PC-9 (cell line): ENCODE results near the gene ZNF260. TPM values are rescaled to one million over a fixed set of nuclear protein-coding genes. Genes with fewer than 3 reads are reported as not detected.

Source experiments
- BruUV-seq: library from RNA; stranded (reverse); fragments of 400-500 nt; replicated peaks from 2 replicates; lab custom pipeline; 2021; lab: Mats Ljungman, UMichigan
- CTCF ChIA-PET: fragments of 300-600 bp; sonication (Branson Sonifier 250); formaldehyde crosslinking; loops from one replicate; lab custom pipeline; 2022; ENCODE audit warnings: antibody characterized with exemption; lab: Charles Lee
- POLR2A ChIA-PET: fragments of 300-600 bp; sonication (Branson Sonifier 250); formaldehyde crosslinking; loops from one replicate; lab custom pipeline; 2022; ENCODE audit warnings: antibody characterized with exemption; ENCODE audit not compliant: unreplicated experiment; lab: Charles Lee
- DNase-seq, 2 experiments: peaks; one replicate each; pipeline versions ENCODE4 v3.0.0 to v3.0.0-alpha.2; 2015 to 2022; ENCODE audit warnings: mixed read lengths in 1 of 2
- H2AFZ ChIP-seq: fragments of 200-600 bp; sonication (generic); 2 replicates; pipeline ENCODE4 v1.8.1; 2017; ENCODE audit warnings: antibody characterized with exemption
- H3F3A ChIP-seq: fragments of 200-600 bp; sonication (generic); 2 replicates; pipeline ENCODE4 v1.8.1; 2017; ENCODE audit warnings: antibody characterized with exemption, mild to moderate bottlenecking, low read depth; ENCODE audit not compliant: insufficient read depth
- H3K27ac ChIP-seq: fragments of 200-600 bp; sonication (generic); 2 replicates; pipeline ENCODE4 v1.6.1; 2016; ENCODE audit warnings: mixed run types
- H3K27me3 ChIP-seq: fragments of 200-600 bp; sonication (generic); 2 replicates; pipeline ENCODE4 v1.6.1; 2016; ENCODE audit warnings: low read depth, mixed run types; ENCODE audit not compliant: insufficient read depth
- H3K36me3 ChIP-seq: fragments of 200-600 bp; sonication (generic); 2 replicates; pipeline ENCODE4 v1.6.1; 2016; ENCODE audit warnings: low read depth, mixed run types
- H3K4me1 ChIP-seq: fragments of 200-600 bp; sonication (generic); replicated peaks from 2 replicates; pipeline ENCODE4 v1.6.1; 2016; ENCODE audit warnings: mixed run types; ENCODE audit not compliant: insufficient read depth
- H3K4me2 ChIP-seq: fragments of 200-600 bp; sonication (generic); 2 replicates; pipeline ENCODE4 v1.6.1; 2017; ENCODE audit warnings: mixed run types
- H3K4me3 ChIP-seq: fragments of 200-600 bp; sonication (generic); 2 replicates; pipeline ENCODE4 v1.6.1; 2016; ENCODE audit warnings: mixed run types
- H3K79me2 ChIP-seq: fragments of 200-600 bp; sonication (generic); 2 replicates; pipeline ENCODE4 v1.6.1; 2017; ENCODE audit warnings: low read depth, mixed run types
- H3K9me2 ChIP-seq: fragments of 200-600 bp; sonication (generic); 2 replicates; pipeline ENCODE4 v1.8.1; 2017; ENCODE audit warnings: mild to moderate bottlenecking; ENCODE audit not compliant: insufficient read depth
- H3K9me3 ChIP-seq: fragments of 200-600 bp; sonication (generic); 2 replicates; pipeline ENCODE4 v1.8.1; 2016; ENCODE audit warnings: low read depth; ENCODE audit not compliant: insufficient read depth
- H4K20me1 ChIP-seq: fragments of 200-600 bp; sonication (generic); 2 replicates; pipeline ENCODE4 v1.8.1; 2017; ENCODE audit not compliant: insufficient read depth
- EZH2 ChIP-seq: fragments of 200-600 bp; sonication (generic); IDR thresholded peaks from 2 replicates; pipeline ENCODE4 v1.8.0; 2017; ENCODE audit warnings: antibody characterized with exemption, low read depth
- intact Hi-C: fragments of 100-400 bp; cut with micrococcal nuclease; formaldehyde crosslinking; loops from one replicate; pipeline ENCODE4 v1.10.0; 2022; ENCODE audit not compliant: unreplicated experiment
- total RNA-seq: library from RNA; stranded (reverse); gene quantifications from 2 replicates; pipeline ENCODE4 v1.2.3, GENCODE V29; 2021
- TF ChIP-seq, protein P1 (sequence below): fragments of 200-600 bp; sonication (generic); conservative IDR thresholded peaks from 2 replicates; pipeline ENCODE4 v1.6.1; 2017; ENCODE audit warnings: mixed run types, antibody characterized with exemption, mild to moderate bottlenecking, moderate library complexity

The ZNF260 gene
- total RNA-seq, 1 experiment from 2014 or later: 10.6 TPM

DNA sequence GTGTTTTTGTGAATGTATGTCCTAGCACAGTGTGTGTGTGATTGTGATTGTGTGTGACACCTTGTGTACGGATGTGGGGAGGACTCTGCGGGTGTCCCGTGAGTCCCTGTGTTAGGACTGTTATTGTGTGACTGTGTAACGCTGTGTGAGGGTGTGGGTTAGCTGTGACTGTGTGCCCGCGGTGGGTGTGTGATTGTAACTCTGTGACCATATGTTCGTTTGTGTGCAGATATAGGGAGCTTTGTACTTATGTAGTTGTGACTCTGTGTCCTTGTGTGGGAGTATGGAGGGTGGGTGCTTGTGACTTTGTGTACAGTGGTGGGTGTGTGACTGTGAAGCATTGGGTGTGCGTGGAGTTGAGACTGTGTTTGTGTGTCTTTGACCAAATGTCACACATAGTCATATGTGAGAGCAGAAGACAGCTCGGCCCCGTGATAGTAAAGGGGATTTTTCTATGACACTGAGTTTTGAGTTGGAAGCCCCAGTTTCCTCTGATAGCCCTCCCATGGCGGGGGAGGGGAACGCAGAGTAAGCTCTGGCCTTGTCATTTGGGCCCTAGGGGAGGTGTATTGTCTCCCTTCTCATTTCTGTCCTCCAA is 949 bp upstream of the ZNF260 start:
- Histone ChIP-seq H3K4me1 (peaks cover 6% of the 10 kb centered on the region; the same call in 1 of the 2 replicates), H2AFZ (peak overlapping the region; percentile 96), H3K79me2 (peaks cover 41% of the 10 kb centered on the region), H3K9me2 (no peaks in the 10 kb centered on the region), H3K27ac (no peak overlapping the region), H3K27me3 (no peaks in the 10 kb centered on the region), H3K4me2 (peak overlapping the region; percentile 83), H3K36me3 (peaks cover 23% of the 10 kb centered on the region), H3K4me3 (peak overlapping the region; percentile 80), H4K20me1 (no peaks in the 10 kb centered on the region), H3F3A (no peaks in the 10 kb centered on the region), H3K9me3 (peaks cover 49% of the 10 kb centered on the region)
- no peak for TF ChIP-seq EZH2
- TF ChIP-seq, protein P1, sequence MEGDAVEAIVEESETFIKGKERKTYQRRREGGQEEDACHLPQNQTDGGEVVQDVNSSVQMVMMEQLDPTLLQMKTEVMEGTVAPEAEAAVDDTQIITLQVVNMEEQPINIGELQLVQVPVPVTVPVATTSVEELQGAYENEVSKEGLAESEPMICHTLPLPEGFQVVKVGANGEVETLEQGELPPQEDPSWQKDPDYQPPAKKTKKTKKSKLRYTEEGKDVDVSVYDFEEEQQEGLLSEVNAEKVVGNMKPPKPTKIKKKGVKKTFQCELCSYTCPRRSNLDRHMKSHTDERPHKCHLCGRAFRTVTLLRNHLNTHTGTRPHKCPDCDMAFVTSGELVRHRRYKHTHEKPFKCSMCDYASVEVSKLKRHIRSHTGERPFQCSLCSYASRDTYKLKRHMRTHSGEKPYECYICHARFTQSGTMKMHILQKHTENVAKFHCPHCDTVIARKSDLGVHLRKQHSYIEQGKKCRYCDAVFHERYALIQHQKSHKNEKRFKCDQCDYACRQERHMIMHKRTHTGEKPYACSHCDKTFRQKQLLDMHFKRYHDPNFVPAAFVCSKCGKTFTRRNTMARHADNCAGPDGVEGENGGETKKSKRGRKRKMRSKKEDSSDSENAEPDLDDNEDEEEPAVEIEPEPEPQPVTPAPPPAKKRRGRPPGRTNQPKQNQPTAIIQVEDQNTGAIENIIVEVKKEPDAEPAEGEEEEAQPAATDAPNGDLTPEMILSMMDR: no peak
- ChIA-PET CTCF (no interaction called here), POLR2A (interaction anchor here (0.7 to 0.8 kb wide), 3 partner anchors 44 to 538 kb away, joined by 4 to 8 read pairs (median 4); partner anchors contain the start of gene ZNF529)
- no TSS peak for BruUV-seq
- DNase-seq: no peak
- intact Hi-C loops: loop anchor here (1.0 to 2.0 kb wide), 6 partner anchors 40 to 321 kb away; partner anchors contain the start of genes ZNF146, ZNF345, ZNF529 and ZNF566

DNA sequence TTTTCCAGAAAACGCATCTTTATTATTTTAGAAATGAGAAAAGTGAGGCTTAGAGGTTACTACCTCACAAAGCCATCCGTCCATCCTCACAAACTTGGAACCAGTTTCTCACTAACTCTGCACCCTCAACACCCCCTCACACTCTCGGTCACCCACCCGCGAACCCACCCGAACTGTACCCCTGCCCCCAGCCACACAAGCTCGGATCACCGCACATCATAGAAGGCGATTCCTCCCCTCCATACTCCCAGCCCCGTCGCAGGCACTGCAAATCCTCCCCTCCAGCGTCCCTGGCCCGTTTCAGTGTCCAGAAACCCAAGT is 238 bp downstream of the ZNF260 start:
- CTCF ChIA-PET: interaction anchor here (0.6 to 0.7 kb wide), 2 partner anchors 20 to 109 kb away, joined by 3 to 9 read pairs; no protein-coding TSS in a partner anchor
- Histone ChIP-seq H3K9me2 (no peaks in the 10 kb centered on the region), H3K4me2 (peak overlapping the region; percentile 83), H3F3A (no peaks in the 10 kb centered on the region), H3K27ac (peak overlapping the region; percentile 74), H3K79me2 (peaks cover 41% of the 10 kb centered on the region), H4K20me1 (no peaks in the 10 kb centered on the region), H3K4me1 (peaks cover 6% of the 10 kb centered on the region; the same call in 1 of the 2 replicates), H3K9me3 (peaks cover 55% of the 10 kb centered on the region), H3K36me3 (peaks cover 17% of the 10 kb centered on the region), H2AFZ (peak overlapping the region; percentile 96), H3K27me3 (no peaks in the 10 kb centered on the region), H3K4me3 (peak overlapping the region; percentile 80)
- TF ChIP-seq, protein P1: no peak
- TF ChIP-seq EZH2: no peak
- intact Hi-C loops: loop anchor here (1.0 to 2.0 kb wide), 6 partner anchors 39 to 322 kb away; partner anchors contain the start of genes ZNF146, ZNF345, ZNF529 and ZNF566
- POLR2A ChIA-PET: interaction anchor here (0.6 to 0.9 kb wide), 2 partner anchors 49 to 323 kb away, joined by 8 to 10 read pairs; partner anchors contain the start of gene ZNF345
- DNase-seq: no peak
- BruUV-seq: no TSS peak

DNA sequence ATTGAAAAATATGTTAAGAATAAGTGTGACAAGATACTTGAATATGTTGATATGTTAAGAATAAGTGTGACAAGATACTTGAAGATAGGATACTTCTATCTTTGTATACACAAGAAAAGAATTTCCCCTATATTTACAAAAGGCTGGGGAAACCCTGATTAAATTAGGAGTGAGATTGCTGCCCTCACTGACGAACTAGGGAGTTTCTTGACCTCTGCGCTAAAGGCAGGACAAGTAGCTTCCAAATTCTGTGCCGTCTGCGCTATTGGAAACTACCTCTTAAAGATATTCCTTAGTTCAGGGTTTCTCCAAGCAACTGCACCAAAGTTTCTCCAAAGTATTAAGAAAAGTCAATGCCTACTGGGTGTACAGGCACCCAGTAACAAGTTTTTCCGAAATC is 730 bp downstream of the ZNF260 start:
- peak overlapping the region; percentile 96 for H2AFZ ChIP-seq

More for the DNA sequence above, 730 bp downstream of the ZNF260 start:
- POLR2A ChIA-PET: no interaction called here
- TF ChIP-seq, protein P1: no peak
- TF ChIP-seq EZH2: no peak
- H3K9me3 ChIP-seq: peaks cover 57% of the 10 kb centered on the region
- H3F3A ChIP-seq: no peaks in the 10 kb centered on the region
- peak overlapping the region; percentile 83 for H3K4me2 ChIP-seq
- BruUV-seq: TSS peak; percentile 35
- no peak for DNase-seq
- no peaks in the 10 kb centered on the region for H3K9me2 ChIP-seq
- intact Hi-C loops: no loop called here
- peaks cover 41% of the 10 kb centered on the region for H3K79me2 ChIP-seq
- peaks cover 6% of the 10 kb centered on the region; the same call in 1 of the 2 replicates for H3K4me1 ChIP-seq
- CTCF ChIA-PET: no interaction called here
- no peaks in the 10 kb centered on the region for H3K27me3 ChIP-seq
- H3K4me3 ChIP-seq: peak overlapping the region; percentile 80
- H4K20me1 ChIP-seq: no peaks in the 10 kb centered on the region
- H3K36me3 ChIP-seq: peaks cover 13% of the 10 kb centered on the region
- H3K27ac ChIP-seq: peak overlapping the region; percentile 74; the same call in 1 of the 2 replicates
